ENCODE results near the gene LBHD2. TPM values are rescaled to one million over a fixed set of nuclear protein-coding genes. Genes with fewer than 3 reads are reported as not detected.
"Not testable (repeated sequence)": the region's sequence is repeated elsewhere in the genome, so short reads cannot be mapped to it uniquely, and the experiment has no call there.

The LBHD2 gene
- total and polyA plus RNA-seq, 10 of the 15 experiments (the other 5 are each of a cell fraction or from before 2014, with no cell fraction given): not detected

GRCh38 chr14:103118663-103119404 is 34.8 kb downstream of the LBHD2 start:
- H3K4me3 ChIP-seq: no peak overlapping the region
- no peaks in the 10 kb centered on the region for H3K9me3 ChIP-seq (replicated peaks; ENCODE audit: control insufficient read depth, insufficient read depth, low read length)
- no TSS peak for BruUV-seq (replicated peaks)
- ATAC-seq: no peak
- ChIA-PET POLR2A (interaction anchor here (0.7 kb wide), 2 partner anchors 8 to 10 kb away, joined by 3 to 6 read pairs; no protein-coding TSS in a partner anchor), RAD21 (ENCODE audit: unreplicated experiment) (interaction anchor here (1.1 kb wide), 1 partner anchor 14 kb away, joined by 3 read pairs; no protein-coding TSS in a partner anchor), CTCF (interaction anchor here (0.7 to 4.9 kb wide), 3 partner anchors 10 to 274 kb away, joined by 3 to 23 read pairs (median 4); no protein-coding TSS in a partner anchor), SMC1A (ENCODE audit: uncharacterized antibody, unreplicated experiment) (interaction anchor here (2.3 kb wide), 1 partner anchor 13 kb away, joined by 7 read pairs; no protein-coding TSS in a partner anchor)
- WGBS (ENCODE audit: insufficient coverage, insufficient replicate concordance, low lambda C conversion rate, missing lambda C conversion rate): 38% methylated on average over 9 of the region's 9 CpGs
- TF ChIP-seq SPI1 (IDR thresholded peaks at IDR 0.05; ENCODE audit: borderline replicate concordance, insufficient read depth, low read depth, low read length) (peak; percentile 49; the same call in 1 of the 2 replicates), TARDBP (IDR thresholded peaks at IDR 0.05; ENCODE audit: borderline replicate concordance) (no peak)
- no peak overlapping the region for H3K9ac ChIP-seq (ENCODE audit: control insufficient read depth, insufficient read depth, low read length)
- H3K79me2 ChIP-seq (ENCODE audit: control insufficient read depth, insufficient read depth, low read length): peaks cover 4% of the 10 kb centered on the region
- H3K4me1 ChIP-seq (ENCODE audit: control insufficient read depth, insufficient read depth, low read length): peaks cover 33% of the 10 kb centered on the region
- no peaks in the 10 kb centered on the region for H3K27me3 ChIP-seq (replicated peaks in 1 of 2; ENCODE audit: control insufficient read depth in 2 of 2, insufficient read depth in 2 of 2, low read length in 1 of 2)
- no peaks in the 10 kb centered on the region for H3K36me3 ChIP-seq (ENCODE audit: control insufficient read depth in 2 of 2, insufficient read depth in 2 of 2, low read length in 1 of 2)
- intact Hi-C loops (cut with micrococcal nuclease; ENCODE audit: unreplicated experiment): no loop called here
- H3K4me2 ChIP-seq (ENCODE audit: control insufficient read depth, insufficient read depth): no peak overlapping the region
- no peak overlapping the region for H3K27ac ChIP-seq (ENCODE audit: control insufficient read depth, insufficient read depth)
- H4K20me1 ChIP-seq (ENCODE audit: control insufficient read depth, insufficient read depth): no peaks in the 10 kb centered on the region
- DNase-seq (ENCODE audit: low read depth, low spot score): no peak
- in situ Hi-C loops (cut with MboI): no loop called here
- H2AFZ ChIP-seq (ENCODE audit: control insufficient read depth, low read depth, low read length): no peak overlapping the region
- no peak for FAIRE-seq

GRCh38 chr14:103119527-103119926 is 35.5 kb downstream of the LBHD2 start:
- SMC1A ChIA-PET (ENCODE audit: uncharacterized antibody, unreplicated experiment): interaction anchor here (2.3 kb wide), 1 partner anchor 14 kb away, joined by 7 read pairs; no protein-coding TSS in a partner anchor
- H3K4me1 ChIP-seq (ENCODE audit: control insufficient read depth, insufficient read depth, low read length): peaks cover 30% of the 10 kb centered on the region
- in situ Hi-C loops (cut with MboI); H3K9me3 ChIP-seq (replicated peaks; ENCODE audit: control insufficient read depth, insufficient read depth, low read length); H4K20me1 ChIP-seq (ENCODE audit: control insufficient read depth, insufficient read depth); FAIRE-seq; DNase-seq (ENCODE audit: low read depth, low spot score); H2AFZ ChIP-seq (ENCODE audit: control insufficient read depth, low read depth, low read length); BruUV-seq (replicated peaks); H3K9ac ChIP-seq (ENCODE audit: control insufficient read depth, insufficient read depth, low read length); H3K4me3 ChIP-seq; H3K27ac ChIP-seq (ENCODE audit: control insufficient read depth, insufficient read depth); ATAC-seq; H3K4me2 ChIP-seq (ENCODE audit: control insufficient read depth, insufficient read depth); intact Hi-C loops (cut with micrococcal nuclease; ENCODE audit: unreplicated experiment); H3K27me3 ChIP-seq (replicated peaks in 1 of 2; ENCODE audit: control insufficient read depth in 2 of 2, insufficient read depth in 2 of 2, low read length in 1 of 2); H3K36me3 ChIP-seq (ENCODE audit: control insufficient read depth in 2 of 2, insufficient read depth in 2 of 2, low read length in 1 of 2): not testable (repeated sequence)
- RAD21 ChIA-PET (ENCODE audit: unreplicated experiment): interaction anchor here (1.1 kb wide), 1 partner anchor 15 kb away, joined by 3 read pairs; no protein-coding TSS in a partner anchor
- H3K79me2 ChIP-seq (ENCODE audit: control insufficient read depth, insufficient read depth, low read length): peaks cover 11% of the 10 kb centered on the region
- WGBS (ENCODE audit: insufficient coverage, insufficient replicate concordance, low lambda C conversion rate, missing lambda C conversion rate): 77% methylated on average over 8 of the region's 8 CpGs
- CTCF ChIA-PET: interaction anchor here (0.7 to 4.9 kb wide), 3 partner anchors 11 to 273 kb away, joined by 3 to 23 read pairs (median 4); no protein-coding TSS in a partner anchor
- POLR2A ChIA-PET: interaction anchor here (0.7 kb wide), 1 partner anchor 8 kb away, joined by 6 read pairs; no protein-coding TSS in a partner anchor
